Urothelium cell line (cell line): Measurements from ENCODE around the gene SPIRE2.
"Not testable (repeated sequence)": the region's sequence is repeated elsewhere in the genome, so short reads cannot be mapped to it uniquely, and the experiment has no call there.

ENCODE experiments used
- DNase-seq: peaks from one replicate; pipeline ENCODE4 v3.0.0; 2011; ENCODE audit warnings: low spot score, mixed read lengths
- FAIRE-seq: peaks from 2 replicates; lab custom pipeline; 2011; peaks lifted over from hg19 to GRCh38; lab: Jason Lieb, UNC

SPIRE2 gene

DNA sequence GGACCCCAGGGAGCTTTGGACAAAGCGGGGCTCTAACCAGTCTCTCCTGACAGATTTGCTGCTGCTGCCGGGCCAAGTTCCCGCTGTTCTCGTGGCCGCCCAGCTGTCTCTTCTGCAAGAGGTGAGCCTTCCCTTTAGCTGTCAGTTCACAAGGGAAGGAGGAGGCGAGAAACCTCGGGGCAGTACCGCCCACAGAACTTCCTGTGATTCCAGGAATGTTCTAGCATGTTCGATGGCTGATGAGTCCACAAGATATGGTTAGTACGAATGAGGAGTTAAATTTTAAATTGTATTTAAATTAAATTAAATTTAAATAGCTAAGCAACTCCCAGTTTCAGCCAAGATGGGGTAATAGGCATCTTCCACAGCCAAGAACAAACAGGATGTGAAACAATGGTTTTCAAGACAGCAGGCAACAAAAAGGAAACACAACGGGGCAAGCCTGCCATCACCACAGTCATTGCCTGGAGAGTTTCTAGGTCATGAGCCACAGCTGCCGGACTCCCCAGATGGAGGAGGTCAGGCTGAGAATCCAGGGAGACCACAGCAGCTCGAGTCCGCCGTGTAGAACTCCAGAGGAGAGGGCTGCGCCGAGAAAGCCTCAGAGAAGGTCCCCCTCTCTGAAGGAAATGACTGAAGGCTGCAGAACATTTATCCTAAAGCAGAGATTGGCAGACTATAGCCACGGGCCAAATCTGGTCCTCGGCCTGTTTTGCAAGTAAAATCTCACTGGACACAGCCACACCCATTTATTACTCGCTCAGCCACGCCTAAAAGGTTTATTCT is 35.7 kb downstream of the SPIRE2 start:
- FAIRE-seq (no peak), DNase-seq (no peak)

DNA sequence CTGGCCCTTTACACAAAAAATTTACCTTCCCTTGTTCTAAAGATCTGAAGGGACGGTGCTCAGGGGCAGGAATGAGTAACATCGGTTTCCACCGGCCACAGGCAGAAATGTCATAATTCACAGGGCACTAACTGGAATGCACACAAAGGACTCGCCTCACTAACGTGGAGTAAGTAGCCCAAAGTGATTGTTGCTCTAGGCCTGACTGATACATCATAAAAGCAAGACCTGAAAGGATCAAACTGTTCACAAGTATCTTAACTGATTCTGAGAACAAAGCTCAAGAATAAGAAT is 36.2 kb downstream of the SPIRE2 start:
- FAIRE-seq (no peak), DNase-seq (no peak)

DNA sequence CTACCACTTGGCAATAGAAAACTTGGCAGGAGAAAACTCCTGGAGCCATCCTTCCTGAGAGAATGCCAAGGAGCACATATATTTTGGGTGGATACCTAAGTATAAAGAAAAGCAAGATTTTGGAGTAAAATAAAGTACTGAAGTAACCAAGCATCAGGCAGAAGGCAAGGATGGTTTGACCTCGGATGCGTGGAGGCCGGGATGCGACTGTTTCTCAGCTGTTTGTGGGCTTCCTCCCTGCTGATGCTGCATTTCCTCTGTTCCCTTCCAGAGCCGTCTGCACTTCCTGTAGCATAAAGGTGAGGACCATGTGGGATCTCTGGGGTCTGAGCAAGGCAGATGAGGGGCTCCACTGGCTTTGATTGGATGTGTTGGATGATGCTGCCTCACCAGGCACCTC is 39.6 kb downstream of the SPIRE2 start:
- no peak for FAIRE-seq

DNA sequence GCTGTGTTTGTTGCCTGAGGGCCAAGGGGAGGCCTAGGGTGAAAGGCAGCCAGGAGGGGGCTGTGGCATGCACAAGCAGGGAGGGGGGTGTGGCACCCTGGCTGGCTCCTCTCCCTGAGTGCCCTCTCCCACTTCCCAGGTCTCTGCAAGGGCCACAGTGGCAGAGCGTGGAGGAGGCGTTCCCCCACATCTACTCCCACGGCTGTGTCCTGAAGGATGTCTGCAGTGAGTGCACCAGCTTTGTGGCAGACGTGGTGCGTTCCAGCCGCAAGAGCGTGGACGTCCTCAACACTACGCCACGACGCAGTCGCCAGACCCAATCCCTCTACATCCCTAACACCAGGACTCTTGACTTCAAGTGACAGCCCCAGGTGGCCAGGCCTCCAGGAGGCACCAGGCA is 41.6 kb downstream of the SPIRE2 start:
- FAIRE-seq (no peak), DNase-seq (no peak)

More for the DNA sequence above, 39.6 kb downstream of the SPIRE2 start:
- no peak for DNase-seq

DNA sequence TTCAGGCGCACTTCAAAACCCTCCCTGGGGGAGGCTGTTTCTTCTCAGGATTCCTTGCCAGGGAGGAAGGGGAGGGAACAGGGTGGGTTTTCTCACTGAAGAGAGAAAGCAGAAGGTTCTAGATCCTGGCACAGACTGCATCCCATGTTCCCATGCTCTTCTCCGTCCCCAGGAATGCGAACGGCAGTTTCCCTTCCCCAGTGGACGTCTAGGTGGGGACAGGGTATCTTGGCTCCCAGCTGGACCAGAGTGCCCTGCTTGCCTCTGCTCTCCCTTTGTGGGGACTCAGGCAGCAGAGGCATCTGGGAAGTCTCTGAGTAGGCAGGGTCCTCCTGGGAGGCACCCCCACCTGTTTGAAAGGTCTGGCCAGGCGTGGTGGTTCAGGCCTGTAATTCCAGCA is 42.2 kb downstream of the SPIRE2 start:
- DNase-seq (no peak), FAIRE-seq (no peak)

DNA sequence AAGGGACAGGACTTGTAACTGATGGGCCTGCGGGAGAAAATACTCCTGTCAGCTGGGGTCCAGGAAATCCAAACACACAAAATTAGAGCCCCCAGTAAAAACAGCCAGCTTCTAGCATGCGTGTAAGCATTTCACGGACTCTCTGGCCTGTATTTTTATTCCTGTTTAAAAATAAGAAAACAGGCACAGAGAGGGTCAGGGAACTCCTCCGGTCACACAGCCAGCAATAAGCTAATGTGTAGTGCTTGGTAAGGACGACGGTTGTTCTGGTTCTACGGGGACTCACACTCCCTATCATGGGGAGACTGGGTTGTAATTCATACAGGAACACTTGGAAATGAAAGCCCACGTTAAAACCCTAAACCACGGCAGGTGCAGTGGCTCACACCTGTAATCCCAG is 43.6 kb downstream of the SPIRE2 start:
- FAIRE-seq (no peak), DNase-seq (no peak)

DNA sequence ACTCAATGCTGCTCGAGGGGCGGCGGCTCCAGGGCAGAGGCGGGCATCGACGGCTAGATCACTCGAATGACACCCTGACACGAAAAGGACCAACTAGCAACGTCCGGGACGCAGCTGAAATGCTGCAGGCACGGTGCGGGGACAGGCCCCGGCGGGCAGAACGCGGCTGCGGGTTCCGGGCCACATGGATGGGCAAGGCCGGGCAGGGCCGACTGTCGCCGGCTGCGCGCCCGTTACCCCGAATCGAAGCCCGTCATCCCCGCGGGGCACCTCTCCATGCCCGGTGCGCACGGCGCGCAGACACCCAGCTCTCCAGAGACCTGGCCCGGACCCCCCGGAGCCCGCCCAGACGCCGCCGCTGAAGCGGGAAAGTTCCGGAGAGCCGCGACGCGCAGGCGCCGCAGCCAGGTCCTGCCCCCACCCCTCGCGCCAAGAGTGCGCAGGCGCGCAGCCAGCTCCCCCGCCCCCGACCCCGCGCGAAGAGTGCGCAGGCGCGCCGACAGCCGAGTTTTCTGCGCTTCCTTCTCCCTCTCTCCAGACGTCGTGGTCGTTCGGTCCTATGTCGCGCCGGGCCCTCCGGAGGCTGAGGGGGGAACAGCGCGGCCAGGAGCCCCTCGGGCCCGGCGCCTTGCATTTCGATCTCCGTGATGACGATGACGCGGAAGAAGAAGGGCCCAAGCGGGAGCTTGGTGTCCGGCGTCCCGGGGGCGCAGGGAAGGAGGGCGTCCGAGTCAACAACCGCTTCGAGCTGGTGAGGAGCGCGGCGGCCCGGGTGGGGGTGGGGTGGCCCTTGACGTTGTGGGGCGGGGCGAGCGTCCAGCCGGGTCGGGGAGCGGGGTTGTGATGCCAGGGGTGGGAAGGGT is 45.1 kb downstream of the SPIRE2 start, which contains the start of gene TCF25:
TCF25 (plus strand) TSS at position 484 of the 863 bp plus-strand sequence; CDS start at position 560, 76 bp downstream.
- DNase-seq (peak; percentile 96), FAIRE-seq (peak; percentile 81)

DNA sequence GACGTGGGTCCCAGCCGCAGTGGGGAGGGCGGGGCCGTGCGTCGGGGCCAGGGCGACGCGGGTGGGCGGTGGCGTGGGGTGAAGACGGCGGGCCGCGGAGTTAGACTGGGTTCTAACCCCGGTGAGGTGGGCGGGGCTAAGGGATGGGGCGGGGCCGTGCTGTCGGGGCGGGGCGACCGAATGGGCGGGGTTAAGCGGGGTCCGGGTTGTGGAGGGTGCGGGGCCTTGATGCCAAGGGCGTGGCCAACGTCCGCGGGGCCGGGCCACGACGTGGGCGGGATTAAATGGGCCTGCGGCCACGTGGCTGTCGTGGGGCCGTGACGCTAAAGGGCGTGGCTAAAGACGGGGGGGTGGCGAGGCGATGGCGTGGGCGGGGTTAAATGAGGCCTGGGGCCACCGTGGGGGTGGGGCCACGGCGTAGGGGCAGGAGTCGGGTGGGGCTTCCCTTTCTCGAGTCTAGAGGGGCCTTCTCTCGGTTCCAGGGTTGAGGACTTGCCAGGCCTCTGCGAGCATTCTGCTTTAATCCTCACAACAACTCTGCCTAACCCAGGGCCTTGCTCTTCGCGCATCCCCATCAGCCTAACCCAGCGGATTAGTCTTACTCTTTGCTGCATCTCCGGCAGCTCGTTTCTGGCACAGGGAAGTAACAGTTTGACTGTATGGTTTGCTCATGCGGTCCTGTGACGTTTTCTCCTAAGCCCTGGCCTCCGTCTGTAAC is 45.9 kb downstream of the SPIRE2 start:
- peak; percentile 99 for DNase-seq
- FAIRE-seq: peak; percentile 99

DNA sequence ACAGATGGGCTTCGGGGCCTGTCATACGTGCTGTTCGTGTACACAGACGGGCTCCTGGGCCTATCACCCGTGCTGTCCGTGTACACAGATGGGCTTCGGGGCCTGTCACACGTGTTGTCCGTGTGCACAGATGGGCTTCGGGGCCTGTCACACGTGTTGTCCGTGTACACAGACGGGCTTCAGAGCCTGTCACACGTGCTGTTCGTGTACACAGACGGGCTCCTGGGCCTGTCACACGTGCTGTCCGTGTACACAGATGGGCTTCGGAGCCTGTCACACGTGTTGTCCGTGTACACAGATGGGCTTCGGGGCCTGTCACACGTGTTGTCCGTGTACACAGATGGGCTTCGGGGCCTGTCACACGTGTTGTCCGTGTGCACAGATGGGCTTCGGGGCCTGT is 50.8 kb downstream of the SPIRE2 start:
- FAIRE-seq: not testable (repeated sequence)

DNA sequence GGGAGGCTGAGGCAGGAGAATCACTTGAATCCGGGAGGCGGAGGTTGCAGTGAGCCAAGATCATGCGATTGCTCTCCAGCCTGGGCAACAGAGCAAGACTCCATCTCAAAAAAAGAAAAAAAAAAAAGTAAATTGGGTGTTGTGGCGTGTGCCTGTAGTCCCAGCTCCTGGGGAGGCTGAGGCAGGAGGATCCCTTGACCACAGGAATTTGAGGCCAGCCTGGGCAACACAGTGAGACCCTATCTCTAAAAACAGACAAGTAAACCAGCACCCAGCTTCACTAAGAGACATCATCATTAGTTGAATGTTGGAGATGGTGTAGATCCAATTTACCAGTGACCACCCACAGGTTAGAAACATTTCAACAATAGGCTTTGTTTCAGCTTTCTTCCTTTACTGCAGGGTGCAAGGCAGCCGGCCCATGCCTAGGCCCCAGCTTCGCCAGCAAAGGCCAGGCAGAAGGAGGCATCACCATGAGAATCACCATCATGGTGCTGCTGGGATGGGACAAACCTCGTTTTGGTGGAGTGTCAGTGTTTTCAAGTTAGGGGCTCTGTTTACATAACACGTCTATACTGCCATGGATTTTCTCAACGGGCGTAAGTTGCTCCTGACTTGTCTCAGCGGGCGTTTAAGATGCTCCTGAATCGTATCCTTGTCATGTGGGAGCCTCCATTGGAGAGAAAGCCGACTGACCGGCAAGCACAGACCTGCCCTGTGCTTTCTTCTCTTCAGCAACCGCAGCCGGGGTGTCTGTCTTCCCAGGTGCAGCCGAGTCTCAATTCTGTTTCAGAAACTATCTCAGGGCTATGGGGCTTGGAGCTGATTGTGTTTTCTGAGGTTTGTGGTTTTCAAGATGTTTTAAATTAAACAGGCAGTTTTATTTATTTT is 52.4 kb downstream of the SPIRE2 start:
- FAIRE-seq (no peak), DNase-seq (no peak)

More for the DNA sequence above, 50.8 kb downstream of the SPIRE2 start:
- DNase-seq: not testable (repeated sequence)

DNA sequence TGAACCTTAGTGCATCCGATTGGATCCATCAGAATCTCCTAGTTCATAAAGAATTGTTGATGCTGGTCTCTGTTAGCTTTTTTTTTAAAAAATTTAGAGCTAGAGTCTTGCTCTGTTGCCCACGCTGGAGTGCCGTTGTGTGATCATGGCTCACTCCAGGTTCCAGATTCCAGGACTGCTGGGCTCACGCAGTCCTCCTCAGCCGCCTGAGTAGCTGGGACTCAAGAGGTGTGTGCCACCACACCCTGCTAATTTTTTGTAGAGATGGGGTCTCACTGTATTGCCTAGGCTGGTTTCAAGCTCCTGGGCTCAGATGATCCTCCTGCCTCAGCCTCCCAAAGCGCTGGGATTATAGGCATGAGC is 53.1 kb downstream of the SPIRE2 start:
- DNase-seq (no peak), FAIRE-seq (no peak)

DNA sequence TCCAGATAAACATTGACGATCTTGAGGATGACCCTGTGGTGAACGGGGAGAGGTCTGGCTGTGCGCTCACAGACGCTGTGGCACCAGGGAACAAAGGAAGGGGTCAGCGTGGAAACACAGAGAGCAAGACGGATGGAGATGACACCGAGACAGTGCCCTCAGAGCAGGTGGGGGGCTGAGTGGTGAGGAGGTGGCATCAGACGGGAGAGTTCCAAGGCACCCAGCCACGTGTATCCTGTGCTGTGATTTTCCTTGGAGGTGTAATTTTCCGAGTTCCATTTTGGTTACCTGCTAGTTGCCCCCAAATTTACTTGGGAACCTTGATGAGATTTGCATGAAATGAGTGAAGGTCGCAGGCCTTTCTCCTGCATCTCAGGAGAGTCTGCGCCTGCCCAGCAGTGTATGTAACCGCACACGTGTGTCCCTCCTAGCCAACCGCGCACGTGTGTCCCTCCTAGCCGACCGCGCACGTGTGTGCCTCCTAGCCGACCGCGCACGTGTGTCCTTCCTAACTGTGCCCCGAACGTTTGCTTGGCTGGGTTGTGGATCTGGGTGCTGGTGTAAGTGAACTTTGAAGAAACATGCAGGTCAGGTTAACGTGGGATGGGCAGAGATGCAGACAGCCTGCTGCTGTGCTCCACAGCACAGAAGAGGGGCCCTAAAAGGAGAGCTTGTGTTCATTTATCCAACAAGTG is 55.2 kb downstream of the SPIRE2 start:
- DNase-seq (no peak), FAIRE-seq (no peak)

DNA sequence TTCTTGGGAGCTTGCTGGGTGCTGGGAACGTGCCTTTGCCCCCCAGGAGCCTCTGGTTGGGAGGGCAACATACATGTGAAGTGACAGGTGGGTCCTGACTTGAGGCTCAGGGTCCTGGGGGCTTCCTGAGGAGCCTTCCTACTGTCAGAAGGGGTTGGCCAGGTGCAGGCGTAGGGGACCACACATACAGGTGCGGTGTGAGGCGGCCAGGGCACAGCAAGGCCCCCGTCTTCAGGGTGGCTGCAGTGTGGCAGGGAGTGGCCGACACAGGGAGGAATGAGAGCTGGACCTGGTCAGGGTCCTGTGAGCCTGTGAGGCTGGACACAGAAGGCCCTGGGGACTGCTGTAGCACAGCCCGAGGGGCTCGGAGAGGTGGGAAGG is 55.8 kb downstream of the SPIRE2 start:
- no peak for FAIRE-seq
- DNase-seq: no peak

DNA sequence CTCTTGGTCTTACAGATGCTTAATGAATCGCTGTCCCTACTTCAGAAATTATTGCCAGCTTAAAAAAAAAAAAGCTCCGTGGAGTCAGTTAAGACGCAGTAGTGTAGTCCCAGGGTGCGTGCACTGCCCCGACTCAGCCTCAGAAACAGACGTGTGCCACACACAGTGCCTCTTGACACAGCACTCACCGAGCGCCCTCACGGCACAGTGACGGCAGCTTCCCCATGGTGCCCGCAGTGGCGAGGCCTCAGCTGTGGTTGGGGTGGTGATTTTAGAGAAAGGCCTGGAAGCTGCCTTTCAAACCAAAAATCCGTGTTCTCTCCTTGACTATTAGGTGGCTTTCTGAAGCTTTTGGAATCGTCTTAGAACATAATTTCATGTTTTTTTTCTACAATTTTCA is 59.0 kb downstream of the SPIRE2 start:
- DNase-seq (no peak), FAIRE-seq (no peak)

DNA sequence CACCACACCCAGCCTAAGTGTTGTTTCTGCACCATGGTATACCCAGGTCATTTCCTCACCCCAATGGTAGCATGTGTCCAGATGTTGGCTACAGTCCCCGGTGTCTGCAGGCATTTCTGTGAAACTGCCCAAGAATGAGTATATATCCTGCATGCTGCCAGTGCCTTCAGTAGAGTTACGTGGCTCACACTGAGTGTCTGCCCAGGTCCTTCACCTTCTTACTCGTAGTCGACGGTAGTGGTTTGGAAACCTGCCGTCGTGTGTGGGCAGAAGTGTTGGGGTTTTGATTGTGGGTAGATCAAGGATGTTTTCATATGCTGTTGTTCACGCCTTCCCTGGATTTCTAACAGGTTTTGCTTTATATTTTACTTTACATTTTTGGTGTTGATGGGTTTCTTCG is 61.9 kb downstream of the SPIRE2 start:
- no peak for FAIRE-seq
- no peak for DNase-seq

DNA sequence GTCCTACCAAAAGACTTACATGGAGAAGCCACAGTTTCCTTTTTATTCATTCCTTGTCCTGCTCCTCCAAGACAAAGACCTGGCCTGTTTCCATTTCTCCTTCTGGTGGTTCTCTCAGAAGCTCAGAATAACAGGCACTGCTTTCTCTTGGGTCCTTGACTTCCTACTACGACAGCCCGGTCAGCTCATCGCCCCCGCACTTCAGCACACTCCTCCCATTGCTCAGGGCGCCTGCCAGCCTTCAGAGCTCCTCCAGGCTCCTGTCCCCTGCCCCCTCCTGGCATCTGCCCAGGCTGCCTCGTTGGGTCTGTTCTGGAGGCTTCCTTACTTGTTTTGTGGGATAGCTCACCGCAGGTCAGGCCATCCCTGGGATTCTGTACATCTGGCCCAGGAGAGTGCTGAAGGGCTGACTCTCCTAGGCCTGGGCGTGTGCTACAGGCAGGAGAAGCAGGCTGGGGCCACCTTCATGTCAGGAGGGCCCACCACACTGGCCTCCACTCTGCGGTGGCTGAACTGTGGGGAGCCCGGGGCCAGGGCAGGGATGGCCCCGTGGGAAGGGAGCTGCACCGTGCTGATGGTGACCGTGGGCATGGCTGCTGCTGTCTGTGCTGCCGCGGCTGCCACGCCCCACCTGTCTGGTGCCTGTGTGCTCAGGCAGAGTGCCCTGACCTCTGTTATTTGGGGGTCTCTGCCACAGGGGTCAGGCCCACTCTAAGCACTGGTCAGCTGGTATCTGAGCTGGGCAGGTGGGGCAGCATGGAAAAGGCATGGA is 62.8 kb downstream of the SPIRE2 start:
- DNase-seq: no peak
- FAIRE-seq: no peak

DNA sequence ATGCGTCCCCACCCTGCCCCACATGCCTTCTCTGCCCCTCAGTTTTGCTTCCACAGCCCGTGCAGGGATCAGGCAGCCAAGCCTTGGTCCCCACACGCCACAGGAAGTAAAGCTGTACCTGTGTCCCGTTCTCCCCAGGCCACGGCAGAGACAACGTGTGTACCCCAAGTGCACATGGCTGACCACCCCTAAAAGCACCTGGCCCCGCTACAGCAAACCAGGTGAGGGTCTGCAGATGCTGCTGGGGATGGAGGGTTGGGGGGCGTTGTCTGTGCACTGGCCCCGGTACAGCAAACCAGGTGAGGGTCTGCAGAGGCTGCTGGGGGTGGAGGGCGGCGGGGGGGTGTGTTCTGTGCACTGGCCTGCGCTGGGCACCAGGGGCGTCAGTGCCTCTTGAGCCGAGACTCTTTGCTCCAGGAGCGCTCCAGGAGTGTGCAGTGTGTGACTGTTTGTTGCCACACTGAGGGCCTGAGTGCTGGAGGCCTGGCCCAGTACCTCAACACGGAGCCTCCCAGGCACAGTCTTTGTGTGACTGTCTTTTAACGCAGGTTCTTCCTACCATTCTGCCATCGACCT is 63.9 kb downstream of the SPIRE2 start:
- FAIRE-seq (no peak), DNase-seq (no peak)

DNA sequence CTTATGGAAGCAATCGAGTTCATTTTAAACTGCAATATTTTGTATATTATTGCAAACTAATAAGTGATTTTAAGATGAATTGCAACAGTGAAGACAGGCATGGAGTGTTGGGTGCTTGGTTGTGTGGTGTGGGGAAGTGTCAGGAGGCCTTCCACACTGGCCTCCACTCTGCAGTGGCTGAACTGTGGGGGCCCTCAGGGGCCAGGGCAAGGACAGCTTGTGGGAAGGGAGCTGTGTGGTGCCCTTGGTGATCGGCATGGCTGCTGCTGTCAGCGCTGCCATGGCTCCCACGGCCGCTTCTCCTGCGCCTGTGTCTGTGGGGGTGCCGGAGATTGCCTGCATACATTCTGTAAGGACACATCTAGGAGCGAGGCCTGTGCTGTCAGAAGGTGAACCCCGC is 64.4 kb downstream of the SPIRE2 start:
- FAIRE-seq: no peak
- no peak for DNase-seq
